Naive thymus-derived CD4-positive, alpha-beta T cell (primary cell): ENCODE measurements around the gene LMNTD2. TPM values are rescaled to one million over a fixed set of nuclear protein-coding genes. Genes with fewer than 3 reads are reported as not detected.

Experiments
- ATAC-seq: fragments of 150-1000 bp; cut with Tn5 transposase; 2 replicates; pipeline ENCODE4 v1.10.0; 2021; ENCODE audit warnings: mild to moderate bottlenecking, moderate library complexity
- CTCF ChIA-PET: fragments of 350-600 bp; sonication (Branson Sonifier 250); formaldehyde crosslinking; loops from one replicate; lab custom pipeline; 2021; ENCODE audit warnings: antibody characterized with exemption; lab: Charles Lee
- POLR2A ChIA-PET: fragments of 350-600 bp; sonication (Branson Sonifier 250); formaldehyde crosslinking; loops from one replicate; lab custom pipeline; 2021; ENCODE audit warnings: antibody characterized with exemption, inconsistent platforms; lab: Charles Lee
- DNase-seq, 9 donors: peaks; one replicate each; pipeline versions ENCODE4 v3.0.0 to v3.0.0-alpha.2; 2020 to 2022; ENCODE audit warnings: mixed read lengths in 1 of 9
- H3K27ac ChIP-seq: one replicate; pipeline ENCODE4 v1.7.0; 2013; ENCODE audit warnings: mild to moderate bottlenecking, low read depth, low read length, moderate library complexity
- H3K27me3 ChIP-seq, 2 donors: one replicate each; pipeline ENCODE4 v1.7.0; 2013; ENCODE audit warnings: low read length in 2 of 2, mild to moderate bottlenecking in 2 of 2, moderate library complexity in 2 of 2; ENCODE audit not compliant: control insufficient read depth in 2 of 2, insufficient read depth in 2 of 2
- H3K36me3 ChIP-seq, 3 experiments: 1 replicate in 2 of 3; 2 replicates in 1 of 3; pipeline ENCODE4 v1.7.0; 2013; ENCODE audit warnings: low read length in 3 of 3, mild to moderate bottlenecking in 3 of 3, moderate library complexity in 1 of 3; ENCODE audit not compliant: insufficient read depth in 3 of 3, control insufficient read depth in 2 of 3
- H3K4me1 ChIP-seq, 2 donors: one replicate each; pipeline ENCODE4 v1.7.0; 2013; ENCODE audit warnings: low read length in 2 of 2, mild to moderate bottlenecking in 2 of 2, moderate library complexity in 1 of 2; ENCODE audit not compliant: control insufficient read depth in 2 of 2, insufficient read depth in 2 of 2
- H3K4me3 ChIP-seq: 2 replicates; pipeline ENCODE4 v1.7.0; 2013; ENCODE audit warnings: mild to moderate bottlenecking, low read length
- H3K9me3 ChIP-seq, 3 experiments: 1 replicate in 2 of 3; 2 replicates in 1 of 3; pipeline ENCODE4 v1.7.0; 2013; ENCODE audit warnings: low read length in 3 of 3; ENCODE audit not compliant: control insufficient read depth in 2 of 3
- H3K27ac Mint-ChIP-seq, 9 donors: one replicate each; pipeline ENCODE4 v1.8.0; 2020 to 2022; ENCODE audit warnings: mixed read lengths in 9 of 9, mild to moderate bottlenecking in 8 of 9, moderate library complexity in 5 of 9, inconsistent platforms in 2 of 9
- H3K27me3 Mint-ChIP-seq, 5 donors: one replicate each; pipeline ENCODE4 v1.8.0; 2021 to 2022; ENCODE audit warnings: mixed read lengths in 5 of 5, mild to moderate bottlenecking in 1 of 5
- H3K36me3 Mint-ChIP-seq, 5 donors: one replicate each; pipeline ENCODE4 v1.8.0; 2020 to 2022; ENCODE audit warnings: mixed read lengths in 5 of 5, mild to moderate bottlenecking in 3 of 5, inconsistent platforms in 1 of 5
- H3K4me1 Mint-ChIP-seq, 7 donors: one replicate each; pipeline ENCODE4 v1.8.0; 2020 to 2022; ENCODE audit warnings: mixed read lengths in 7 of 7, mild to moderate bottlenecking in 3 of 7, inconsistent platforms in 1 of 7
- H3K4me3 Mint-ChIP-seq, 10 donors: one replicate each; pipeline ENCODE4 v1.8.0; 2020 to 2022; ENCODE audit warnings: mild to moderate bottlenecking in 10 of 10, mixed read lengths in 10 of 10, moderate library complexity in 6 of 10, inconsistent platforms in 2 of 10
- H3K9me3 Mint-ChIP-seq, 11 donors: one replicate each; pipeline ENCODE4 v1.8.0; 2020 to 2022; ENCODE audit warnings: mixed read lengths in 11 of 11, mild to moderate bottlenecking in 4 of 11, inconsistent platforms in 1 of 11, moderate library complexity in 1 of 11
- intact Hi-C, 2 donors: fragments of 100-400 bp; cut with micrococcal nuclease; formaldehyde crosslinking; loops; one replicate each; pipeline ENCODE4 v1.15.1; 2023
- polyA plus RNA-seq, 2 donors: library from polyadenylated mRNA; unstranded; fragments of 300-500 nt; fragmentation: Illumina TruSeq; gene quantifications; one replicate each; pipeline ENCODE4 v1.2.3, GENCODE V29; 2021
- total RNA-seq, 6 experiments: library from RNA in 5 of 6; stranded (reverse) in 5 of 6; gene quantifications; 1 replicate in 5 of 6; 2 replicates in 1 of 6; pipeline ENCODE4 v1.2.3 and lab custom pipeline; 2021 to 2026

Gene LMNTD2
- total and polyA plus RNA-seq, 7 experiments from 2014 or later = 2.3 to 14.7 (median 9.0) TPM

DNA sequence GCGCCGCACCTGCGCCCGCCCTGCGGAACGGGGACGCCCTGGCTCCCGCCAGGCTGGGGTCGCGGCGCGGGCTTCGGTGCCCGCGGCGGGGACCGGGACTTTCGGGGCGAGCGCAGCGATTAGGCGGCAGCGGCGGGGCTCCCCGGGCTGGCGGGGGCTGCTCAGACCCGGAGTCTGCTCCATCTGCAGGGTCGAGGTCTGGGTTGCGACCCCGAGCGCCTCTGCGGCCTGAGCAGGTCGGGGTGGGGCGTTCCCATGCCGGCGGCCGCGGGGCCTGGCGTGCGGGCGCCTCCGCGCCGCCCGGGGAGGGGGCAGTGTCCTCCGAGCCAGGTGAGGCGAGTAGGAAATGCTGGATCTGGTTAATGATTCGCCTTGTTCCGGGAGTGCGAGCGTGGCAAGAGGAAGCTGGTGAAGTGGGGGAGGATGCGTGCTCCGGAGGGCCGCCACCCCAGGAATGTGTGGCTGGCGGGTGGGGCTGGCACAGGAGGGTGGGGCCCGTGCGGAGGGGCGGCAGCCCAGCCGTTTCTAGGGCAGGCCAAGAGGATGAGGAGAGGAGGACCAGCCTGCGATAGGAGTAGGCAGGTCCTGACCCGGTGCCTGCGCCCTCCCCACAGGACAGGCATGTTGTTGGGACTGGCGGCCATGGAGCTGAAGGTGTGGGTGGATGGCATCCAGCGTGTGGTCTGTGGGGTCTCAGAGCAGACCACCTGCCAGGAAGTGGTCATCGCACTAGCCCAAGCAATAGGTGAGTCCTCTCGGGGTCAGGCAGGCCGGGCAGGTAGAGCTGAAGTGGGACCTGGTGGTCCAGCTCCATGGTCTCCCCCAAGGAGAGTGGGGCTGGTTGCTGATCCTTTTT lies 838 bp upstream of the LMNTD2 start:
- Mint-ChIP-seq H3K4me1 (peaks cover 4 to 16% (median 9%) of the 10 kb centered on the region in 7 donors), H3K4me3 (peak overlapping the region; percentile 78 to 94 (median 89)), H3K27me3 (peaks cover 0 to 16% (median 0%) of the 10 kb centered on the region in 5 donors), H3K9me3 (no peaks in the 10 kb centered on the region), H3K27ac (peak overlapping the region in 6 of 9 donors; percentile 36 to 74 (median 55)), H3K36me3 (peaks cover 0 to 5% (median 0%) of the 10 kb centered on the region in 5 donors)
- ATAC-seq (peak; percentile 32), DNase-seq (peak in 2 of 9 donors; percentile 31 to 36)
- peak overlapping the region; percentile 68 for H3K4me3 ChIP-seq
- intact Hi-C loops = loop anchor here (2.0 to 10.0 kb wide), 4 partner anchors 25 to 235 kb away; partner anchors contain the start of genes CEND1 (in 1 of the 2), LRRC56 (in 1 of the 2) and SLC25A22 (in 1 of the 2)
- H3K27me3 ChIP-seq = no peaks in the 10 kb centered on the region
- POLR2A ChIA-PET = interaction anchor here (0.6 to 4.8 kb wide), 5 partner anchors 14 to 354 kb away, joined by 3 to 21 read pairs (median 3); partner anchors contain the start of genes BET1L, PHRF1 and RIC8A
- peaks cover 14 to 17% of the 10 kb centered on the region in 2 donors for H3K4me1 ChIP-seq
- H3K36me3 ChIP-seq = peaks cover 0 to 14% (median 0%) of the 10 kb centered on the region in 3 experiments
- CTCF ChIA-PET = no interaction called here
- H3K9me3 ChIP-seq = no peaks in the 10 kb centered on the region
- H3K27ac ChIP-seq = peak overlapping the region; percentile 77

GRCh38 chr11:559712-560304 lies 730 bp downstream of the LMNTD2 start:
- intact Hi-C loops = loop anchor here (1.0 to 10.0 kb wide), 11 partner anchors 8 to 237 kb away; partner anchors contain the start of genes LRRC56 (in 2 of the 2), PHRF1 (in 2 of the 2), CEND1 (in 1 of the 2) and DEAF1 (in 1 of the 2)
- Mint-ChIP-seq H3K27me3 (peaks cover 0 to 18% (median 0%) of the 10 kb centered on the region in 5 donors), H3K4me3 (peak overlapping the region; percentile 66 to 91 (median 83)), H3K4me1 (peaks cover 4 to 17% (median 9%) of the 10 kb centered on the region in 7 donors), H3K36me3 (peaks cover 0 to 5% (median 0%) of the 10 kb centered on the region in 5 donors), H3K27ac (peak overlapping the region; percentile 30 to 93 (median 84)), H3K9me3 (no peaks in the 10 kb centered on the region)
- Histone ChIP-seq H3K36me3 (peaks cover 0 to 14% (median 0%) of the 10 kb centered on the region in 3 experiments), H3K4me1 (peaks cover 14 to 17% of the 10 kb centered on the region in 2 donors), H3K9me3 (no peaks in the 10 kb centered on the region), H3K4me3 (peak overlapping the region; percentile 53), H3K27ac (peak overlapping the region; percentile 82), H3K27me3 (no peaks in the 10 kb centered on the region)
- DNase-seq (peak in 2 of 9 donors; percentile 32 to 34), ATAC-seq (no peak)
- ChIA-PET POLR2A (interaction anchor here (0.6 to 9.5 kb wide), 10 partner anchors 9 to 165 kb away, joined by 3 to 68 read pairs (median 4); partner anchors contain the start of genes IRF7, PHRF1 and RNH1), CTCF (interaction anchor here (1.0 kb wide), 1 partner anchor 188 kb away, joined by 3 read pairs; the partner anchor contains the start of gene TALDO1)

DNA sequence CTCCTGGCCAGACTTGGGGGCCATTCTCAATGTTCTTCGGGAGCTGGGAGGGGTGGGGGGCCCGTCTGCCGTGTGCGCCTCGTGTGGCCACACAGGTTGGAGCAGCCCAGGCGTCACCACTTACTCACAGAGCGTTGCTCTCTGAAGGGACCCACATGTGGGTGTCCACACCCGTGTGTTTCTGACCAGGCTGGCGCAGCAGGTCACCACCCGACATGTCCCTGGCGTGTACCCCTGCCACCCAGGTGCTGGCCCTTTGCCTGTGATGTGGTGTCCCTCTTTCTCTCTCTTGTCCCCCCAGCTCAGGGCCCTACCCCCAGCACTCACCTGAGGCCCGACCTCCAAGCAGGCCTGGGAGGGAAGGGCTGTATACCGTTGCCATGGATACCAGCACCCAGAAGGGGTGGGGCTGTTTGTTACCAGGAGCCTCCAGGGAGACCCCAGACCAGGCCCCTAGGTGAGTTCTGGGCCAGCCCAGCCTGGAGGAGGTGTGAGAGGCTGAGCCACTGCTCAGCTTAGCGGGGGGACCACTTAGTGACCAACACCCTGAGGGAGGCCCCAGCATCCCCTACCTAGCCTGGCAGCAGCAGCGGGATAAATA lies 1.4 kb downstream of the LMNTD2 start:
- no peak for ATAC-seq
- Mint-ChIP-seq H3K36me3 (peaks cover 0 to 5% (median 0%) of the 10 kb centered on the region in 5 donors), H3K27me3 (peaks cover 0 to 18% (median 0%) of the 10 kb centered on the region in 5 donors), H3K27ac (peak overlapping the region in 7 of 9 donors; percentile 35 to 90 (median 65)), H3K9me3 (no peaks in the 10 kb centered on the region), H3K4me3 (peak overlapping the region in 4 of 10 donors; percentile 42 to 91 (median 68)), H3K4me1 (peaks cover 4 to 17% (median 10%) of the 10 kb centered on the region in 7 donors)
- DNase-seq = peak in 2 of 9 donors; percentile 35 to 46
- POLR2A ChIA-PET = interaction anchor here (0.6 to 9.5 kb wide), 7 partner anchors 10 to 165 kb away, joined by 3 to 68 read pairs (median 6); partner anchors contain the start of genes PHRF1 and RNH1
- Histone ChIP-seq H3K27ac (peak overlapping the region; percentile 8), H3K4me1 (peaks cover 20 to 23% of the 10 kb centered on the region in 2 donors), H3K4me3 (no peak overlapping the region), H3K36me3 (peaks cover 0 to 11% (median 0%) of the 10 kb centered on the region in 3 experiments), H3K9me3 (no peaks in the 10 kb centered on the region), H3K27me3 (no peaks in the 10 kb centered on the region)
- CTCF ChIA-PET = no interaction called here
- intact Hi-C loops = no loop called here

DNA sequence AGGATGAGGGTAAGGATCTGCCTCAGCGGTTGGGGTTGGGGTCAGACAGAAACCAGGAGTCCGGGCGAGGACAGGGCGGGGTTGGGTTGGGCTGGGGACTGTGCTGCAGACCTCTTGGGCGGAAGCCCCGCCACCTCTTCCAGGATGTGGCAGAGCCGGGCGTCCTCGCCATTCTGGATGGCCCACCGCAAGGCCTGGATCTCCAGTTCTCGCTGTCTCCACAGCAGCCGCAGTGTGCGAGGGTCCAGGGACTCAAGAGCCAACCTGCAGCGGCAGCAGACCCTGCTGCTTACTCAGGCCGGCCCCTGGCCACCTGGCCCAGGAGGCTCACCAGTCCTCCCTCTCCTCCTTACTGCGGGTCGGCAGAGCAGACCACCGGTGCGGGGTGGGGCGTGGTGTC lies 2.0 kb downstream of the LMNTD2 start:
- H3K36me3 ChIP-seq = peaks cover 0 to 5% (median 0%) of the 10 kb centered on the region in 3 experiments
- no peaks in the 10 kb centered on the region for H3K9me3 ChIP-seq
- Mint-ChIP-seq H3K4me3 (no peak overlapping the region), H3K36me3 (peaks cover 0 to 3% (median 0%) of the 10 kb centered on the region in 5 donors), H3K4me1 (peaks cover 4 to 17% (median 9%) of the 10 kb centered on the region in 7 donors), H3K9me3 (no peaks in the 10 kb centered on the region), H3K27me3 (peaks cover 0 to 18% (median 0%) of the 10 kb centered on the region in 5 donors), H3K27ac (peak overlapping the region in 1 of 9 donors; percentile 48)
- H3K4me3 ChIP-seq = no peak overlapping the region
- ATAC-seq = no peak
- ChIA-PET POLR2A (interaction anchor here (0.7 to 9.5 kb wide), 5 partner anchors 11 to 166 kb away, joined by 6 to 68 read pairs (median 16); partner anchors contain the start of genes PHRF1 and RNH1), CTCF (no interaction called here)
- no peaks in the 10 kb centered on the region for H3K27me3 ChIP-seq
- peaks cover 21 to 29% of the 10 kb centered on the region in 2 donors for H3K4me1 ChIP-seq
- no peak for DNase-seq
- intact Hi-C loops = no loop called here
- H3K27ac ChIP-seq = peak overlapping the region; percentile 8

DNA sequence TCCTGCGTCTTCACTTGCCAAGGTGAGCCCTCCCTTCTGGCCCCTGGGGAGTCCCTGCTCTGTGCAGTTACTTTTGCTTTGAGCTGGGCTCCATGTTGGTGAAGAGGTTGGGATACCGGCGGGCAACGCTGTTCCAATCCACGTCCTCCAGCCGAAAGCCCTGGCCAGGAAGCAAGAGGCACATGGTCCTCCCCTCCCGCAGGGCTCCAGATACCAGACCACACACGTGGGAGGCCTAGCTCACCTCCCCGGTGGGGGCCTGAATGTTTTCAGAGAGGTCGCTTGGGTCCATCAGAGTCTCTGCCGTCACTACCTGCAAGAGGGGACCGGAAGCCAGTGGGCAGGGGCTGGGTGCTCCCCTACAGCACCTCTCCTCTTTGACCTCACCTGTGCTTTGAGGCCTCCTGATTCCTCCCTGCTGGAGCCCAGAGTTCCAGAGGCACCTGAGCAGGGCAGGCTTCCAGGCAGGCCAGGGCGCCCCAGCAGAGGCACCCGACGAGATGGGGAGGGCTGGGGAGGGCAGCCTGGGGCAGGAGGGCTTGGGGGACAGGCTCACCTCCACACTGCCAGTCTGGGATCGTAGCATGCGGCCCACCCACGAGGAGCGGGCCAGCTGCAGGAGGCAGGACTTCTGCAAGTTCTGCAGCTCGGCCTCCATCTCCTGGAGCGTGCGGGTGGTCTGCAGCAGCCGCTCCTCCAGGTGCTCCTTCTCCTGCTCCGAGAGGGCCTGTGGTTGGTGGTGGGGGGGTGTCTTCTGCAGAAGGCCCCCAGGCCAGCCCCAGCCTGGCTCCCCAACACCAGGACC lies 3.0 kb downstream of the LMNTD2 start:
- peaks cover 4 to 17% (median 9%) of the 10 kb centered on the region in 7 donors for H3K4me1 Mint-ChIP-seq
- peaks cover 0 to 2% (median 0%) of the 10 kb centered on the region in 5 donors for H3K36me3 Mint-ChIP-seq
- Histone ChIP-seq H3K4me3 (no peak overlapping the region), H3K9me3 (no peaks in the 10 kb centered on the region), H3K36me3 (no peaks in the 10 kb centered on the region), H3K27ac (no peak overlapping the region), H3K27me3 (no peaks in the 10 kb centered on the region), H3K4me1 (peaks cover 21 to 30% of the 10 kb centered on the region in 2 donors)
- no peak for ATAC-seq
- H3K27me3 Mint-ChIP-seq = peaks cover 0 to 18% (median 0%) of the 10 kb centered on the region in 5 donors
- intact Hi-C loops = no loop called here
- ChIA-PET CTCF (interaction anchor here (0.6 to 5.6 kb wide), 3 partner anchors 92 to 170 kb away, joined by 3 to 41 read pairs (median 28); no protein-coding TSS in a partner anchor), POLR2A (interaction anchor here (0.7 to 9.5 kb wide), 4 partner anchors 12 to 167 kb away, joined by 6 to 68 read pairs (median 16); no protein-coding TSS in a partner anchor)
- H3K27ac Mint-ChIP-seq = peak overlapping the region in 3 of 9 donors; percentile 24 to 56 (median 55)
- peak in 2 of 9 donors; percentile 13 to 16 for DNase-seq
- H3K4me3 Mint-ChIP-seq = peak overlapping the region in 6 of 10 donors; percentile 25 to 71 (median 40)
- H3K9me3 Mint-ChIP-seq = no peaks in the 10 kb centered on the region
